ENCODE data around the gene APBA2. TPM values are rescaled to one million over a fixed set of nuclear protein-coding genes. Genes with fewer than 3 reads are reported as not detected.

Gene APBA2
- total and polyA plus RNA-seq, 2 of the 4 experiments (the other 2 are of a cell fraction), result 21.7 to 33.0 TPM

GRCh38 chr15:28904541-28905315 is 19.0 kb downstream of the APBA2 start:
- Histone ChIP-seq H4K20me1 (ENCODE audit: insufficient read depth, low read length) (peaks cover 9% of the 10 kb centered on the region), H2AK9ac (replicated peaks; ENCODE audit: low read depth, low read length, poor library complexity) (no peak overlapping the region), H3K4me1 (ENCODE audit: control insufficient read depth, insufficient read depth, low read length) (peaks cover 4% of the 10 kb centered on the region; the same call in 1 of the 2 replicates), H3K9ac (ENCODE audit: low read depth, low read length) (no peak overlapping the region), H3K79me1 (ENCODE audit: low read depth in 1 of 2, low read length in 2 of 2) (peaks cover 19 to 59% of the 10 kb centered on the region in 2 experiments), H4K8ac (ENCODE audit: low read depth in 2 of 2, low read length in 2 of 2) (no peak overlapping the region), H2BK120ac (ENCODE audit: low read depth, low read length) (no peak overlapping the region), H3K56ac (ENCODE audit: extremely low read depth, insufficient read depth, low read length) (no peak overlapping the region), H3K14ac (replicated peaks; ENCODE audit: low read depth, low read length) (no peak overlapping the region), H3K27me3 (ENCODE audit: control insufficient read depth, insufficient read depth, low read length) (no peaks in the 10 kb centered on the region), H3K4ac (ENCODE audit: low read depth, low read length) (no peak overlapping the region), H3K36me3 (ENCODE audit: control insufficient read depth, insufficient read depth, low read length) (no peaks in the 10 kb centered on the region), H3K9me1 (ENCODE audit: insufficient read depth, low read length) (peaks cover 13% of the 10 kb centered on the region; the same call in 1 of the 2 replicates), H3K27ac (ENCODE audit: insufficient read depth, low read length) (no peak overlapping the region), H2BK15ac (ENCODE audit: low read depth, low read length) (no peak overlapping the region), H4K5ac (ENCODE audit: low read depth, low read length) (no peak overlapping the region), H3K18ac (ENCODE audit: low read depth, low read length) (no peak overlapping the region), H4K91ac (ENCODE audit: insufficient read depth, low read depth, low read length) (no peak overlapping the region), H2BK5ac (ENCODE audit: low read depth, low read length, poor library complexity, severe bottlenecking) (no peak overlapping the region), H2AFZ (replicated peaks; ENCODE audit: low read length, poor library complexity) (no peak overlapping the region), H3K4me3 (ENCODE audit: insufficient read depth, low read depth, low read length) (no peak overlapping the region), H2AK5ac (ENCODE audit: low read depth, low read length) (no peak overlapping the region), H3K9me3 (ENCODE audit: control insufficient read depth, insufficient read depth, low read length) (no peaks in the 10 kb centered on the region), H3K23ac (ENCODE audit: low read depth, low read length) (no peak overlapping the region), H3K4me2 (ENCODE audit: low read depth, low read length) (no peak overlapping the region), H2BK20ac (ENCODE audit: low read depth, low read length) (no peak overlapping the region)
- CTCF ChIA-PET, result no interaction called here
- in situ Hi-C loops (cut with MboI; ENCODE audit: low sequenced_read_pairs), result no loop called here
- POLR2A ChIA-PET (ENCODE audit: unreplicated experiment), result no interaction called here
- WGBS, 2 experiments (ENCODE audit: extremely low coverage in 2 of 2, insufficient read length in 1 of 2), result 100% methylated on average over 2 of the region's 11 CpGs; no CpG with 5 or more reads in 1 of the 2 experiments
- ATAC-seq (ENCODE audit: low read depth) (no peak), DNase-seq (no peak)
- intact Hi-C loops (cut with micrococcal nuclease), result no loop called here
- dilution Hi-C loops (cut with HindIII; ENCODE audit: low sequenced_read_pairs, unreplicated experiment), result no loop called here
- no TSS peak for BruUV-seq (replicated peaks)
- TF ChIP-seq RFX5 (IDR thresholded peaks at IDR 0.05; ENCODE audit: low read depth, low read length) (no peak), NFE2L2 (IDR thresholded peaks at IDR 0.05; ENCODE audit: low read depth, low read length) (no peak), RAD21 (IDR thresholded peaks at IDR 0.05; ENCODE audit: low read length) (no peak), CHD1 (IDR thresholded peaks at IDR 0.05; ENCODE audit: low read depth, low read length) (no peak), POLR2A (IDR thresholded peaks at IDR 0.05; ENCODE audit: low read depth, low read length) (no peak), ELK1 (IDR thresholded peaks at IDR 0.05; ENCODE audit: borderline replicate concordance, low read depth, low read length) (no peak), RCOR1 (IDR thresholded peaks at IDR 0.05; ENCODE audit: insufficient replicate concordance, low read length) (no peak), BHLHE40 (IDR thresholded peaks at IDR 0.05; ENCODE audit: low read depth, low read length) (no peak), MAZ (IDR thresholded peaks at IDR 0.05; ENCODE audit: borderline replicate concordance, low read depth, low read length) (no peak)
- TF ChIP-seq, protein P1, sequence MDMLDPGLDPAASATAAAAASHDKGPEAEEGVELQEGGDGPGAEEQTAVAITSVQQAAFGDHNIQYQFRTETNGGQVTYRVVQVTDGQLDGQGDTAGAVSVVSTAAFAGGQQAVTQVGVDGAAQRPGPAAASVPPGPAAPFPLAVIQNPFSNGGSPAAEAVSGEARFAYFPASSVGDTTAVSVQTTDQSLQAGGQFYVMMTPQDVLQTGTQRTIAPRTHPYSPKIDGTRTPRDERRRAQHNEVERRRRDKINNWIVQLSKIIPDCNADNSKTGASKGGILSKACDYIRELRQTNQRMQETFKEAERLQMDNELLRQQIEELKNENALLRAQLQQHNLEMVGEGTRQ (IDR thresholded peaks at IDR 0.05; ENCODE audit: low read depth, low read length), result no peak
